Stimulated activated CD8-positive, alpha-beta memory T cell treated with anti-CD3 and anti-CD28 coated beads, Interleukin-7, amount 100 ng/mL, for 24 hours (primary cell): ENCODE results near the gene ZNF276.
"Not testable (repeated sequence)": the region's sequence is repeated elsewhere in the genome, so short reads cannot be mapped to it uniquely, and the experiment has no call there.

Source experiments
- DNase-seq: peaks from one replicate; pipeline ENCODE4 v3.0.0-alpha.2; 2020; ENCODE audit warnings: low read depth

Gene ZNF276

GRCh38 chr16:89696670-89697128 lies 24.6 kb upstream of the ZNF276 start:
- no peak for DNase-seq

GRCh38 chr16:89697161-89697615 lies 24.1 kb upstream of the ZNF276 start:
- no peak for DNase-seq

GRCh38 chr16:89697616-89698331 lies 23.6 kb upstream of the ZNF276 start:
- no peak for DNase-seq

GRCh38 chr16:89698717-89699116 lies 22.6 kb upstream of the ZNF276 start:
- not testable (repeated sequence) for DNase-seq

GRCh38 chr16:89699629-89700099 lies 21.7 kb upstream of the ZNF276 start:
- not testable (repeated sequence) for DNase-seq

GRCh38 chr16:89700100-89700648 lies 21.2 kb upstream of the ZNF276 start:
- DNase-seq: peak; percentile 94

DNA sequence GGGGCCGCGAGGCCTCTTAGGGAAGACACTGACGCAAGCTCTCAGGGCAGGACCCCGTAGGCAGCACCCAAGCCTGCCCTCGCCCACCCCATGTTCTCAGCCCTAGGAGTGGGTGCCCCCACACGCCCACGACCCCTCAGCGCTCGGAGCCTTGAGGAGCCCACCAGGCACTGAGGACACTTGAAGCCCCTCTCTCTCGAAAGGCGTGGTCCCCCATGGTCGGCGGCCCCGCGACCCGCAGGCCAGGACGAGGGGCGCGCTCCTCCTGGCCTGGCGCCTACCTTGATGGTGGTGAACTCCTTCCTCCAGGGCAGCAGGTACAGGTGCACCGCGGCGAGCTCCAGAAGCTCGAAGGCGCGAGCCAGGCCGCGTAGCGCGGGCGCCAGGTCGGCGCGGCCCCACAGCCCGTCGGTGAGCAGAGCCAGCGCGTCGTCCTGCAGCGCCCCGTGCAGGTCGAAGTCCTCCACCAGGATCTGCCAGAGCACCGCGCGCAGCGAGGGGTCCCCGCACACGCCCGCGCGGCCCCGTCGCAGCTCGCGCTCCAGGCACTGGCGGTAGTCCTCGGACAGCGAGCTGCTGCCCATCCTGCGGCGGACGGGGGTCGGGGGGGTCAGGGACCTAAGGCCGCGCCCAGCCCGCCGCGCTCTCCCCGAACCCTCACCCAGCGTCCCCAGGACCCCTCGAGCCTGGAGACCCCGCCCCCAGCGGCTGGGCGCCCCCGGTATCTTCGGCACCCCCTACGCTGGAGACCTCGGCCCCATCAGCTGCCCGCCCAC lies 20.5 kb upstream of the ZNF276 start:
- DNase-seq: no peak

DNA sequence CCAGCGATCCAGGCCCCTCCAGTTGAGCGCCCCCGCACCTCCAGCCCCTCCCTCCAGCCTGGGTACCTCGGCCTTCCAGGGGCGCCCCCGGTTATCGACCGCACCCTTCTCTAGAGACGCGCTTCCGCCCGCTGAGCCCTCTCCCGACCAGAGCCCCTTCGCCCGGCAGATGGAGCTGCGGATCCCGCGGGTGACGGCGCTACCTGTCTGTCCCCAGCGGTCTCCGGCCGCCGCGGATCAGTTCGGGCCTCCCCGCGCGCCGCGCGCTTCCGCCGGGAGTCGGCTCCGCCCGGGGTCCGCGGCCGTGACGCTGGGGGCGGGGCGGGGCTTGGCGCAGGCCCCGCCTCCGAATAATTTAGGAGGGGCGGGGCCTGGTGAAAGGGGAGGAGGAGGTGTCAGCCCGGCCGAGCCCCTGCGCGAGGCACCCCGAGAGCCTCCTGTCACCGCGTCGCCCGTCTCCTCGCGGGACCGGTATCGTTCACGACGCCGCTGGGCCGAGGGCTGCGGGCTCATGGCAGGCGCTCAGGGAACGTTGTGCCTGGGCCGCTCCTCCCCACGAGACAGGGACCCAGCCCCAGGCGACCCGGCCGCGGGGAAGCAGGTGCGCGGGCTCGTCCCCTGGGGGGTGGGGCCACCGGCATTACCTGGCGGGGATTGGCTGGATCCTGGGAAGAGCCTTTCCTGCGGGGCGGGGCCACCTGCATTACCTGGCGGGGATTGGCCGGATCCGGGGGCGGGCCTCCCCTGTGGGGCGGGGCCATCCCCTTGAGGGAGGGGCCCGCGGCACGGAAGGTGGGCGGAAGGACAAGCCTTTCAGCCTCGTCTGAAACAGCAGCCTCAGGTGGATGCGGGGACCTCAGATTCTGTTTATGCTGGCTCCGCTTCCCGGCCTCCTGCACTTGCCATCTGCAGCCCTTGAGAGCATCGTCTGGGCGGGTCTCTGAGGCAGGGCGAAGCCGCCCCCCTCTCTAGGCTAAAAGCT lies 19.6 kb upstream of the ZNF276 start, which contains the start of gene SPATA2L:
TSS of gene SPATA2L (minus strand) at position 281 of the 982 bp plus-strand sequence. CDS start 473 bp downstream, outside the sequence.
- DNase-seq: peak; percentile 88

DNA sequence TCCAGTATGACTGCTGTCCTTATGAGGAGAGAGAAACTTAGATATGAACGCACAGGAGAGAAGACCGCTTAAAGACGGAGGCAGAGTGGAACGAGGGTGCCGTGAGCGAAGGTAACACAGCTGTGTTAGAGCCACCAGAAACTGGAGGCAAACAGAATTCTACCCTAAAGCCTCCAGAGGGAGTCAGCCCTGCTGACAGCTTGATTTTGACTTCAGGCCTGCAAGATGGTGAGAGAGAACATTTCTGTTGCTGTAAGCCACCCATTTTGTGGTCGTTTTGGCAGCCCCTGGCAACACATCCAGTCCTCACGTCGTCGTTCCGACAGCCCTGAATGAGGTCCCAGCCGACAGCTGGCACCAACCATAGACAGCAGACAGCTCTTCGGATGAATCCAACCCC lies 17.1 kb upstream of the ZNF276 start:
- DNase-seq: no peak

GRCh38 chr16:89705006-89705405 lies 16.3 kb upstream of the ZNF276 start:
- no peak for DNase-seq

- no peak for DNase-seq
Measured at GRCh38 chr16:89706518-89707260, 14.6 kb upstream of the ZNF276 start.

GRCh38 chr16:89707695-89708094 lies 13.6 kb upstream of the ZNF276 start:
- no peak for DNase-seq

GRCh38 chr16:89708481-89708931 lies 12.8 kb upstream of the ZNF276 start:
- DNase-seq: no peak

DNA sequence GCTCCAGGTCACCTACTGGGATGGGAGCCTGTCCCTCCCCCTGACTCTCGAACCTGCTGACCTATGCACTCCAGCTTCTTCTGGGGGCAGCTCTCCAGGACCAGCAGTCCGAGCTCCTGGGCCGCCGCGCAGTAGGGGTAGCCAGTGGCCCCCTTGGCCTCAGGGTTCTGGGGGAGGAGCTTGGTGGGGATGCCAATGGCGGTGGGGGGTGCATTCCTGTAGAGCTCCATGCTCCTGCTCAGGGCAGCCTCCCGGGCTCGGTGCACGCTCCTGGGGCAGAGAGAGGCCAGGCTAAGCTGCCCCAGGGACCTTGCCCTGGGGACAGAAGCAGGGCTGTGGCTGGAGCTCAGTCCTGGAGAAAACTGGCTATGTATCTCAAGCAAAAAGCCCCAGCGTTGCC lies 12.2 kb upstream of the ZNF276 start:
- no peak for DNase-seq

DNA sequence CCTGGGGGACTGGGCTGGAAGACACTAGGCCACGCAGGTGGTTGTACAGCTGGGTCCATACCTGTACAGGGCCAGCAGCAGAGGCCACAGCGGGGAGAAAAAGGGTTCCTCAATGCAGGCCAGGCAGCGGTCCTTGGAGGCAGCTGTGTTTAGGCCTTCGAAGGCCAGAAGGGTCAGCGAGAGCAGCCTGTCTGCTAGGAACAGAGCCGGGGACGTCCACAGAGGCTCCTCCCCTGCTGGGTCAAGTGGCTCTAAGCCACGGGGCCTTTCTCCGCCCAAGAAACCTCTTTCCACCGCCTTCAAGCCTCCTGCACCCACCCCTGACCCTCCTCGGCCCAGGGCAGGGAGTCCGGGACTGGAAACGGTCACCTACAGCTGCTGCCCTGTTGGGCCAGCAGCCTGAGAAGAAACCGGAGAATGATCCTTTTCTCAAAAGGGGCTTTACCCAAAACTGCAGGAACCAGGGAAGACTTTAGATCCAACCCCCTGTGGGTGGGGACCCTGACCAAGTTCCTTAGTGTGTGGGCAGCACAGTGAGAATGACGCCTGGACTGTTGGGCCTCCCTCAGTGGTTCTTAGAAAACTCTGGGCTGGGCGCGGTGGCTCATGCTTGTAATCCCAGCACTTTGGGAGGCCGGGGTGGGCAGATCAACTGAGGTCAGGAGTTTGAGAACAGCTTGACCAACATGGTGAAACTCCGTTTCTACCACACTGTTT lies 11.5 kb upstream of the ZNF276 start:
- no peak for DNase-seq

GRCh38 chr16:89710709-89711564 lies 10.4 kb upstream of the ZNF276 start:
- DNase-seq: no peak

GRCh38 chr16:89711601-89712273 lies 9.6 kb upstream of the ZNF276 start:
- DNase-seq: no peak

DNA sequence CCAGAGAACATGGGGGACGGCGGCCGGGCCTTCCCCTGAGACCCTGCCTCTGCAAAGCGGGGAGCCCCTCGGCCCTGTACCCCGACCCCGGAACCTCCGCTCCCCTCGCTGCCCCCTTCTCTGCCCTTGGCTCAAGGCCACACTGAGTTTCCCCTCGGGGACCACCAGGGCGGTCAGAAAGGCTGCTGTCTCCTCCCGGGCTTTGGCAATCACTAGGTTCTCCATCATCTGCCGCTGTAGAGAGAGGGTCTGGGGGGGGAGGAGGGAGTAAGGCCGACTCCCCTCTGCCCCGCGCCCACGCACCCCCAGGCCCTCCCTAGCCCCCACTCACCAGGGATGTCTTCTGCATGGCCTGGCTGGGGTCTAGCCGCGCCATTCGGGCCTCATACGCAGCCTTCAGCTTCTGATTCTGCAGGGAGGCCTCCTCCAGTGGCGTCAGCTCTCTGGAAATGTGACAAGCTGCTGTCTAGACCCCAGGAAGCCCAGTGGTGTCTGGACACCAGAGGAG lies 9.0 kb upstream of the ZNF276 start:
- no peak for DNase-seq
